GM18502 (cell line): ENCODE results near the gene PPP2R3B.
"Not testable (repeated sequence)": the region's sequence is repeated elsewhere in the genome, so short reads cannot be mapped to it uniquely, and the experiment has no call there.

ENCODE experiments used
- ATAC-seq: cut with Tn5 transposase; IDR thresholded peaks from one replicate; pipeline ENCODE4 v1.9.1; 2021; ENCODE audit warnings: mild to moderate bottlenecking; ENCODE audit not compliant: unreplicated experiment, poor library complexity

The PPP2R3B gene

DNA sequence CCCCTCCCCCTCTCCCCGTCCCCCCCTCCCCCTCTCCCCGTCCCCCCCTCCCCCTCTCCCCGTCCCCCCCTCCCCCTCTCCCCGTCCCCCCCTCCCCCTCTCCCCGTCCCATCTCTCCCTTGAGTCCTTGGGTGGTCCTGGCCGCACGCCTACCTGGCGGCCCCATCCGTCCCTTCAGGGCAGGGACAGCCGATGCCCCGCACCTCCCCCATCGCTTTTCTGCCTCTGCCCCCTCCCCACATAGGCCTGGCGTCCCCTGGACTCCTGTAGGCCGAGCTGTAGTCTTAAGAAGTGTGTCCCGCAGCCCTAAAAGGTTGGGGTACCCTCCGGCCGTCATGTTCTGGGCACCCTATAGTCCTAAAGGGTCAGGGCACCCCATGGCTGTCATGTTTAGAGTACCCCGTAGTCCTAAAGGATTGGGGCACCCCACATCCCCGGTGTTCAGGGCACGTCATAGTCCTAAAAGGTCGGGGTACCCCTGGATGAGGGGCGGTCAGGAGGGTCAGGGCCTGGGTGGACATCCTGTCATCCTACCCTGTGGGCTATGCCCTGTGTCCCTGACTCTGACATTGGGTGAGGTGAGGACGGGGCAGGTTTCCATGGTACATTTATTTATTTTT is 57.3 kb downstream of the PPP2R3B start:
- ATAC-seq: no peak

DNA sequence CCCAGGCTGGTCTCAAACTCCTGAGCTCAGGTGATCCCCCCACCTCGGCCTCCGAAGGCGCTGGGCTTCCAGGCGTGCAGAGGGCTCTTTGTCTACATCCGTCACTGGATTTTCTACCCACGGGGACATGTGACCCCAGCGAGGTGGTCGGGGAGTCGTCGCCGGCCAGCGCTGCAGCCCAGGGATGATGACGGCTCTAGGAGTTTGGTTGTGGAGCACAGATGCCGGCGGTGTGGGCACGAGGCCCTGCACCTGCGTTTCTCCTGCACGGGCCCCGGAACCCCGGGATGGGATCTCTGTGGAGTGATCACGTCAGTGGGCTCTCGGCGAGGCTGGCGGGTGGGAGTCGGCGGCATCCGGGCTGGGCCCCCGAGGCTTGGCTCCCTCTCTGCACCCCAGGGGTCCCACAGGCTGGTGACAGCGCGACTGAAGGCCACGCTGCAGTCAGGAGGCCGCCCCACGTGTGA is 59.0 kb downstream of the PPP2R3B start:
- ATAC-seq: no peak

DNA sequence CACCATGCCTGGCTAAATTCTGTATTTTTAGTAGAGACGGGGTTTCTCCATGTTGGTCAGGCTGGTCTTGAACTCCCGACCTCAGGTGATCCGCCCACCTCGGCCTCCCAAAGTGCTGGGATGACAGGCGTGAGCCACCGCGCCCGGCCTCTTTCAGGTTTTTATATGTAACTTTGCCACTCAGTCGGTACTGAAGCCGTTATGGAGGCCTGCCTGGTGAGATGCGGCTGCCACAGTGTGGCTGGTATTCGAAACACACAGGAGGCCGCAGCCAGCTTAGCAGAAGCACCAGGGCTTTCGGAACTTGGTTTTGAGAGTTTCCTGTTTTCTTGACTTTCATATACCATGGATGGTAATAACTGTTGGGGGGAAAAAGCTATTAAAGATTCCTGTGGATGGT is 62.0 kb downstream of the PPP2R3B start:
- ATAC-seq: not testable (repeated sequence)

- no peak for ATAC-seq
Measured at GRCh38 chrX:323721-324628, 62.7 kb downstream of the PPP2R3B start.

DNA sequence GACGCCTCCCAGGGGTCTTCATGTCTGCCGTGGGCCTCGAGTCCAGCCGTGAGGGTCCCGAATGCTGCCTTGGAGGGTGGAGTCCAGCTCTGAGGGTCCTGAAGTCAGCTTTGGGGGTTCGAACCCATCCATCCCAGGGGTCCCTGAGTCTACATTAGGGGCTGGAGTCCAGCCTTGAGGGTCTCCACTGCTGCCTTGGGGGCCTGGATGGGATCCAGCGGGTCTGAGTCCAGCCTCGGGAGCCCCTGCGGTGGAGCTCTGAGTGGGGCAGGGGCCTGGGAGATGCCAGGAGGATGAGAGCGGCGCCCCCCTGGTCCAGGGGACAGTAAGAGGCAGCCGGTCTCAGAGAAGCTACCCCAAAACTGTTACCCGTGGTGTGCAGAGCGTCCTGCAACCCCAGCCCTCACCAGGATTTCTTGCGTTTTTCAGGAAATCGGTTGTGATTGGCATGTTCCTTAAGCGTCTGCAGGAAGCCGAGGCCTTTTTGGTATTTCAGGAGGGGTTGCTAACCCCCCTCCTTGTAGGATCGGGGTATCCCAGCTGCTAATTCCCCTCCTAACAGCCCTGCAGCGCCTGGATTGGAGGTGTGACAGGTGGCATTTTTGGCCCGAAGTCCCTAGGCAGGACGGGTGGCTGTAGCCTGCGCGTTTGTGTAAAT is 66.5 kb downstream of the PPP2R3B start:
- ATAC-seq: no peak

GRCh38 chrX:319579-320125 is 67.1 kb downstream of the PPP2R3B start:
- ATAC-seq: no peak

DNA sequence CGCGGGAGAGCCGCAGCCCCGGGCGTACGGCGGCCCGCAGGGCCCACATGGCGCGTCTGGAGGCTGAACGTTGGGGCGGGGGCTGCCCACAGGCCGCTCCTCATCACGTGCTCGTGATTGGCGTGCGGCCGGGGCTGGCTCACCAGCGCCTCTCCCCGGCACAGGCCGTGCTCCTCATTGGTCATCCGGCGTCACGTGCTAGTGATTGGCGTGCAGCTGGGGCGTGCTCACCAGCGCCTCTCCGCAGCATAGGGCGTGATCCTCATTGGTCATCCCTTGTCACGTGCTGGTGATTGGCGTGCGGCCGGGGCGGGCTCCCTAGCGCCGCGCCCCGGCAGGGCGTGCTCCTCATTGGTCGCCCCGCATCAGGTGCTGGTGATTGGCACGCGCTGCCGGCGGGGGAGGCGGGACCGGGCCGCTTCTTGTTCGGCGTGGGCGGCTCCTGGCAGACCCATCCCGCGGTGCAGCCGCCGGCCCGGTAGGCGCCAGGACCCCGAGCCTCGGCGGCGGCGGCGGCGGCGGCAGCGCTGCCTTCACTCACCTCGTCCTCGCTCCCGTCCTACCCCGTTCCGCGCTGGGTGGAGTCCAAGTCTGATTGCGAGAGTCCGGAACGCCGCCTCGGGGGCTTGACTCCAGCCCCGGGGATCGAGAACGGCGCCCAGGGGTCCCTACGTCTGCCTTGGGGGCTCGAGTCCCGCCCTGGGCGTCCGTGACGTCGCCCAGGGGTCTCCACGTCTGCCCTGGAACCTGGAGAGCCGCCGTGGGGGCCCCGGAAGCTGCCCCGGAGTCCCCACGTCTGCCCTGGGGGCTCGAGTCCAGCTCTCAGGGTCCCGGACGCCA is 67.7 kb downstream of the PPP2R3B start, which contains the start of gene GTPBP6:
TSS of gene GTPBP6 (minus strand) at position 58 of the 840 bp plus-strand sequence. CDS start at position 49, 9 bp downstream.
- ATAC-seq: peak; percentile 80

- peak; percentile 72 for ATAC-seq
Measured at GRCh38 chrX:318068-318738, 68.5 kb downstream of the PPP2R3B start.

DNA sequence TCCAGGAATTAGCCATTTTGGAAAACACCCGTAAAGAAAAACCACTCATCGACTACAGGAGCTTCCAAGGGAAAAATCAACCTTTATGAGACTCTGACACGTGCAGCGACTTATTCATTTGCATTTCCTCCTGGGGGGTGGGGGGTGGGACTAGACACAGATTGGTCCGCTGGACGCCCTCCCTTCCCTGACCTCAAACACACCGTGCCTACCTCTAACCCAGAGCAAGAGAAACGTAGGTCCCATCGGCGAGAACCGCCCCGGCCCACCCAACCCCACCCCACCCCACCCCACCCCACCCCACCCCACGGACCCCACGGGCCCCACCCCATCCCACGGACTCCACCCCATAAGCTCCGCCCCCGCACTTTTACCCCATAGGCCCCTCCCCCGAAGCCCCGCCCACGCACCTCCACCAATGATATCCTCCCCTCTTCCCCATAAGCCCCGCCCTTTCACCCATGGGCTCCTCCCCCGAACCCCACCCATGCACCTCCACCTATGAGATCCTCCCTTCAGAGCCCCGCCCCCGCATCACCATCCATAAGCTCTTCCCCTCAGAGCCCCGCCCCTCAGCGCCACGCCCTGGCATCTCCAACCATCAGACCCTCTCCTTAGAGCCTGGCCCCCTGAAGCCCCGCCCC is 69.2 kb downstream of the PPP2R3B start:
- ATAC-seq: no peak

- ATAC-seq: no peak
Measured at GRCh38 chrX:316351-317325, 70.1 kb downstream of the PPP2R3B start.

GRCh38 chrX:314781-315595 is 71.7 kb downstream of the PPP2R3B start:
- no peak for ATAC-seq

DNA sequence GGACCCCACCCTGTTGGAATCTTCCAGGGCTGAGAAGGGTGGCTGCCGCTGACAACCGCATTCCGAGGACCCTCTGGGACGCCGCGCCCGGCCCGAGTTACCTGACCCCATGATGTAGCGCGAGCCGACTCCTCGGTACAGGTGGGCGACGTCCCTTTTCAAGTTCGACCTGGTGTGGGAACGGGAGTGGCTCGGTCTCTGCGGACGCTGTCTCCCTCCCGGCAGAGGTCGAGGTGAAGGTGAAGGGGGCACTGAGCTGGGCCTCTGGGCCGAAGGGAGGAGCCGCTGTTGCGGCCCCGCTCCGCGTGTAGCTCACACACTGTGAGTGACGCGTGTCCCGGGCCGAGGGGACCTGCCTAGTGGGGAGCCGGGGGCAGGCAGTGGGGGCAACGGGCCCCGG is 72.7 kb downstream of the PPP2R3B start:
- no peak for ATAC-seq

DNA sequence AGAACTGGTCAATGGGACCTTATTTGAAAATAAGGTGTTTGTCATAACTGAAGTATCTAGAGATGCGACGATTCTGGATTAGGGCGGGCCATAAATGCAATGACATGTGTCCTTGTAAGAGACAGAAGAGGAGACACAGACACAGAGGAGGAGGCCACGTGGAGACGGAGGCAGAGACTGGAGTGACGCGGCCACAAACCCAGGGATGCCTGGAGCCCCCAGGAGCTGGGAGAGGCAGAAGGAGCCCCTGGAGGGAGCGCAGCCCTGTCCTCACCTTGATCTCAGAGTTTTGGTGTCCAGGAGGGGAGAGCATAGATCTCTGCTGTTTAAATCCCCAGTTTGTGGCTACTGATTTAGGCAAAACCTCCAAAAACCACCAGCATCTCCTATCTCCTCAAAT is 73.2 kb downstream of the PPP2R3B start:
- no peak for ATAC-seq

GRCh38 chrX:312621-313331 is 73.9 kb downstream of the PPP2R3B start:
- ATAC-seq: no peak

DNA sequence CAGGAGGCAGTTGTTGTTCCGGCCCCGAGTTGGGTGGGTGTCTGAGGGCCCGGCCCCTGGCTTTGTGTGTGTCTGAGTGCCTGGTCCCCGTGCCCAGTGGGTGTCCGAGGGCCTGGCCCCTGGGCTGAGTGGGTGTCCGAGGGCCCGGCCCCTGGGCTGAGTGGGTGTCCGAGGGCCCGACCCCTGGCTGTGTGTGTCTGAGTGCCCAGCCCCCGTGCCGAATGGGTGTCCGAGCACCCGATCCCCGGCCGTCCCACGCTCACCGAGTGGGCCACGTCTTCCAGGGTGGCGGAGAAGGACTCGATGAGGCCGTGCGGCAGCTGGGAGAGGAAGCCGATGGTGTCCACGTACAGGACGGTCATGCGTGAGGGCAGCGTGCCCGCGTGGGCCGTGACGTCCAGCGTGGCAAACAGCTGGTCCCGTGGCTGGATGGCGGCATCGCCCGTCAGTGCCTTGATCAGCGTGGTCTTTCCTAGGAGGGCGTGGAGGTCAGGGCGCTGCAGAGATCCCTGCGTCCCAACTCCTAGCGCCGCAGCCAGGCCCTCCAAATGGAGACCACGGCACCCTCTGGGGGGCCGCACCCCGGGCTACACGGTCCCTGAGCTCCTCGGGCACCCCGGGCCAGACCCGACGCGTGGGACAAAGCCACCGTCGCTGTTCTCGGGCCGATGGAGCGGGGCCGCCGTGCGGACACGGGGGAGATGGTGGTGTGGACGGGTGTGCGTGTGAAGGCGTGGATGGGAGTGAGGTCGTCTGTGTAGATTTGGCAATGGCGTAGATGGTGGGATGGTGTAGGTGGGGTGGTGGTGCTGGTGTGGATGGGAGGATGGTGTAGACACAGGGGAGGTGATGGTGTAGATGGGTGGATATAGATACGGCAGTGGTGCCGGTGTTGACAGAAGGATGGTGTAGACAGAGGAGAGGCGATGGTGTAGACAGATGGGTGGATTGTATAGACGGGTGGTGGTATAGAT is 75.3 kb downstream of the PPP2R3B start:
- ATAC-seq: no peak
